ENCODE results near the gene RGPD4. TPM values are rescaled to one million over a fixed set of nuclear protein-coding genes. Genes with fewer than 3 reads are reported as not detected.

Gene RGPD4
- total and polyA plus RNA-seq, 2 of the 13 experiments (the other 11 are each of a cell fraction or from before 2014, with no cell fraction given): not detected

GRCh38 chr2:107785756-107786155 is 40.9 kb upstream of the RGPD4 start:
- ChIA-PET CTCF (ENCODE audit: low intra/inter-chr PET ratio, low total read pairs) (no interaction called here), POLR2A (no interaction called here)
- Histone ChIP-seq H3K27me3 (ENCODE audit: control insufficient read depth in 1 of 2, insufficient read depth in 2 of 2, low read length in 2 of 2) (no peaks in the 10 kb centered on the region), H3K4me1 (ENCODE audit: insufficient read depth, low read length) (no peaks in the 10 kb centered on the region), H3K4me3 (replicated peaks in 1 of 3; ENCODE audit: insufficient read depth in 1 of 3, low read depth in 2 of 3, low read length in 3 of 3) (no peak overlapping the region), H2AFZ (ENCODE audit: low read length) (no peak overlapping the region), H4K20me1 (ENCODE audit: insufficient read depth, low read length) (no peaks in the 10 kb centered on the region), H3K79me2 (ENCODE audit: insufficient read depth, low read length) (no peaks in the 10 kb centered on the region), H3K4me2 (ENCODE audit: low read depth, low read length) (no peak overlapping the region), H3K9me3 (ENCODE audit: low read length) (no peaks in the 10 kb centered on the region), H3K9ac (ENCODE audit: insufficient read depth, low read depth, low read length) (no peak overlapping the region), H3K27ac (ENCODE audit: extremely low read length, insufficient read depth, low read length) (no peak overlapping the region), H3K36me3 (replicated peaks in 1 of 2; ENCODE audit: control insufficient read depth in 1 of 2, insufficient read depth in 2 of 2, low read length in 2 of 2) (no peaks in the 10 kb centered on the region)
- no peak for ATAC-seq
- DNase-seq (ENCODE audit: low spot score): no peak
- BruUV-seq (replicated peaks): no TSS peak
- WGBS (ENCODE audit: low lambda C conversion rate): 4% methylated on average over 1 of the region's 1 CpG
- no peak for TF ChIP-seq SMAD3 (CRISPR knock-in tag; IDR thresholded peaks at IDR 0.05)
- TF ChIP-seq CHCHD3 (CRISPR knock-in tag; IDR thresholded peaks at IDR 0.05): no peak
- no peak for TF ChIP-seq ZNF224 (CRISPR knock-in tag; IDR thresholded peaks at IDR 0.05)
- TF ChIP-seq MAFG (CRISPR knock-in tag; IDR thresholded peaks at IDR 0.05): no peak
- TF ChIP-seq ZNF256 (CRISPR knock-in tag; conservative IDR thresholded peaks at IDR 0.05): no peak
- TF ChIP-seq MAX (IDR thresholded peaks at IDR 0.05): no peak
- no peak for TF ChIP-seq NCOA2 (CRISPR knock-in tag; IDR thresholded peaks at IDR 0.05)
- TF ChIP-seq ZGPAT (CRISPR knock-in tag; IDR thresholded peaks at IDR 0.05): no peak
- TF ChIP-seq ZBTB8A (CRISPR knock-in tag; IDR thresholded peaks at IDR 0.05; ENCODE audit: borderline replicate concordance, low read depth): no peak
- TF ChIP-seq GPN1 (CRISPR knock-in tag; IDR thresholded peaks at IDR 0.05; ENCODE audit: borderline replicate concordance): no peak
- no peak for TF ChIP-seq FOXJ3 (CRISPR knock-in tag; IDR thresholded peaks at IDR 0.05; ENCODE audit: borderline replicate concordance)
- TF ChIP-seq ZNF772 (CRISPR knock-in tag; IDR thresholded peaks at IDR 0.05): no peak
- TF ChIP-seq KLF13 (CRISPR knock-in tag; IDR thresholded peaks at IDR 0.05): no peak
- no peak for TF ChIP-seq ARHGAP35 (CRISPR knock-in tag; IDR thresholded peaks at IDR 0.05; ENCODE audit: borderline replicate concordance)
- TF ChIP-seq ZNF34 (CRISPR knock-in tag; IDR thresholded peaks at IDR 0.05; ENCODE audit: borderline replicate concordance): no peak
- no peak for TF ChIP-seq ZBTB26 (CRISPR knock-in tag; IDR thresholded peaks at IDR 0.05; ENCODE audit: borderline replicate concordance)
- TF ChIP-seq TBL1XR1 (IDR thresholded peaks at IDR 0.05; ENCODE audit: borderline replicate concordance, low read length, partially characterized antibody): no peak
- TF ChIP-seq ZNF619 (CRISPR knock-in tag; IDR thresholded peaks at IDR 0.05): no peak
- TF ChIP-seq ZFY (CRISPR knock-in tag; IDR thresholded peaks at IDR 0.05): no peak
- TF ChIP-seq RFXANK (CRISPR knock-in tag; IDR thresholded peaks at IDR 0.05): no peak
- intact Hi-C loops (cut with micrococcal nuclease; ENCODE audit: unreplicated experiment): no loop called here
- no peak for FAIRE-seq
- in situ Hi-C loops (cut with HindIII; ENCODE audit: extremely low pct_ligation_motif_present, low pct_unique_long_range_greater_than_20kb): loop anchor here (25.0 kb wide), 1 partner anchor 152 kb away; no protein-coding TSS in a partner anchor
